OCI-LY1 (cell line): Measurements from ENCODE around the gene FGGY.
"Not testable (repeated sequence)": the region's sequence is repeated elsewhere in the genome, so short reads cannot be mapped to it uniquely, and the experiment has no call there.

ENCODE experiments used
- CTCF ChIP-seq: fragments of 200-600 bp; sonication (generic), shearing (Covaris generic); IDR thresholded peaks from 2 replicates; pipeline ENCODE4 v1.5.1; 2017; ENCODE audit warnings: mild to moderate bottlenecking, antibody characterized with exemption, low read length, moderate library complexity, mixed read lengths
- EZH2 ChIP-seq: fragments of 200-600 bp; sonication (generic), shearing (Covaris generic); IDR thresholded peaks from 2 replicates; pipeline ENCODE4 v1.8.0; 2017; ENCODE audit warnings: borderline replicate concordance, mixed run types, mild to moderate bottlenecking, antibody characterized with exemption, low read length, moderate library complexity, mixed read lengths

GRCh38 chr1:59558580-59558979 lies 261.7 kb downstream of the FGGY start:
- TF ChIP-seq CTCF, EZH2: not testable (repeated sequence)
